Right atrium auricular region (tissue), 2 donors: Measurements from ENCODE around the gene FAM124A. TPM values are rescaled to one million over a fixed set of nuclear protein-coding genes. Genes with fewer than 3 reads are reported as not detected.

Experiments
- DNase-seq: peaks from one replicate; pipeline ENCODE4 v3.0.0-alpha.2; 2019; ENCODE audit warnings: low spot score
- H3K27ac ChIP-seq, 2 donors: fragments of 200-600 bp; sonication (generic); 1 replicate in 1 of 2; 2 replicates in 1 of 2; pipeline ENCODE4 v1.5.1; 2016 to 2019
- H3K27me3 ChIP-seq, 2 donors: fragments of 200-600 bp; sonication (generic); one replicate each; pipeline versions ENCODE4 v1.5.1 to v1.6.0; 2017 to 2019
- H3K36me3 ChIP-seq: fragments of 200-600 bp; sonication (generic); one replicate; pipeline ENCODE4 v1.5.1; 2016
- H3K4me1 ChIP-seq, 2 donors: fragments of 200-600 bp; sonication (generic); one replicate each; pipeline versions ENCODE4 v1.5.1 to v1.6.0; 2017 to 2019
- H3K4me3 ChIP-seq, 2 donors: fragments of 200-600 bp; sonication (generic); 1 replicate in 1 of 2; 2 replicates in 1 of 2; pipeline ENCODE4 v1.5.1; 2017 to 2019; ENCODE audit warnings: mild to moderate bottlenecking in 1 of 2, moderate library complexity in 1 of 2
- H3K9me3 ChIP-seq, 2 donors: fragments of 200-600 bp; sonication (generic); one replicate each; pipeline ENCODE4 v1.5.1; 2019
- total RNA-seq, 2 donors: library from RNA; depleted of rRNA; stranded (reverse); fragments of >200 nt; gene quantifications; one replicate each; pipeline ENCODE4 v1.1.0, GENCODE V29; 2016
- TF ChIP-seq, protein P1 (sequence below), 2 donors: fragments of 200-600 bp; sonication (generic); IDR thresholded peaks; one replicate each; pipeline ENCODE4 v1.5.1; 2019; ENCODE audit warnings: antibody characterized with exemption in 2 of 2

Gene FAM124A
- total RNA-seq, 2 donors from 2014 or later = 8.0 to 8.6 TPM

DNA sequence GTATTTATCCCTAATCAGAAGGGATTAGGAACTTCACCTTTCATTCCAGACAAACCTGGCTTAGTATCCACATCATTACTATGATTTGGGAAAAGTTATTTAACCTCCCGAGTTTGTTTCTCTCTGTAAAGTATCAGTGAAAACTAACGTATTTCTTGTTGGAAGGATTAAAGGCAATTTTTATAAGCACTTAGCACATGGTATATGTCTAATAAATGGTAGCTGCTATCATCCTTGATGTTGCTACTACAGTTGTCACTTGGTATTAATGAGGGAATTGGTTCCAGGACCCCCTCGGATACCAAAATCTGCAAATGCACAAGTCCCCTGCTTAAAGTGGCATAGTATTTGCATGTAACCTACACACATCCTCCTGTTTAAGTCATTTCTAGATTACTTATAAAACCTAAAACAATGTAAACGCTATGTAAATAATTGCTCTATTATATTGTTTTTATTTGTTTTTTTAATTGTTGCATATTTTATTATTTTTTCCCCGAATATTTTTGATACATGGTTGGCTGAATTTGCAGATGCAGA is 42.7 kb upstream of the FAM124A start:
- H3K4me3 ChIP-seq = no peak overlapping the region
- no peaks in the 10 kb centered on the region for H3K9me3 ChIP-seq
- TF ChIP-seq, protein P1, sequence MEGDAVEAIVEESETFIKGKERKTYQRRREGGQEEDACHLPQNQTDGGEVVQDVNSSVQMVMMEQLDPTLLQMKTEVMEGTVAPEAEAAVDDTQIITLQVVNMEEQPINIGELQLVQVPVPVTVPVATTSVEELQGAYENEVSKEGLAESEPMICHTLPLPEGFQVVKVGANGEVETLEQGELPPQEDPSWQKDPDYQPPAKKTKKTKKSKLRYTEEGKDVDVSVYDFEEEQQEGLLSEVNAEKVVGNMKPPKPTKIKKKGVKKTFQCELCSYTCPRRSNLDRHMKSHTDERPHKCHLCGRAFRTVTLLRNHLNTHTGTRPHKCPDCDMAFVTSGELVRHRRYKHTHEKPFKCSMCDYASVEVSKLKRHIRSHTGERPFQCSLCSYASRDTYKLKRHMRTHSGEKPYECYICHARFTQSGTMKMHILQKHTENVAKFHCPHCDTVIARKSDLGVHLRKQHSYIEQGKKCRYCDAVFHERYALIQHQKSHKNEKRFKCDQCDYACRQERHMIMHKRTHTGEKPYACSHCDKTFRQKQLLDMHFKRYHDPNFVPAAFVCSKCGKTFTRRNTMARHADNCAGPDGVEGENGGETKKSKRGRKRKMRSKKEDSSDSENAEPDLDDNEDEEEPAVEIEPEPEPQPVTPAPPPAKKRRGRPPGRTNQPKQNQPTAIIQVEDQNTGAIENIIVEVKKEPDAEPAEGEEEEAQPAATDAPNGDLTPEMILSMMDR (IDR thresholded peaks at IDR 0.05) = no peak
- no peak for DNase-seq
- no peaks in the 10 kb centered on the region for H3K36me3 ChIP-seq
- H3K27ac ChIP-seq = no peak overlapping the region
- no peaks in the 10 kb centered on the region for H3K4me1 ChIP-seq
- H3K27me3 ChIP-seq = no peaks in the 10 kb centered on the region

DNA sequence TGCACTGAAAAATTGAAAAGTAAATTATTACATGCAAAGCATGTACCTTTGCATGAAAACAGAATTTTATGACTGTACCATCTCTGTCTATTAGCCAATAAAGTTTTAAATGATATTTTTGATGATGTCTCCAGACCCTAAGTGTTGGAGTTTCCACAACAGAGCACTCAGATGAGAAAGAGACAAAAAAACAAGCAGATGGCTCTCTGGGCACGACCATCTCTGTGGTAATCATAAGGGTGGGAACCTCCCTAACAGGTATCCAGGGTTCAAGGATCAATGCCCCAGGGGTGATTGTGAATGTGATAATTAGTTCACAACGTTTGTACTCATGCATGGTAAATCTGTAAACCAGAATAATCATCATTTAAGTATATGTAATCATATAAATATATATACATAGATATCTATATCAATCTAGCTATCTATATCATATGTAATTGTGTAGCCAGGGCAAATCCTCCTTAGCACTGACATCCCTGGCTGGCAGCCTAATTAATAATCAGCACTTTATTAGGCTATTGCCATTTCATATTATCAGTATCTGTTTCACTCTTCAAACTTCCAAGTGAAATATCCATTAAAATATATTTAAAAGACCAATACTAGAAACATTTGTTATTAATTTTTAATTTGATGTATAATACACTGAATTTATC is 41.2 kb upstream of the FAM124A start:
- H3K4me1 ChIP-seq = no peaks in the 10 kb centered on the region
- no peak overlapping the region for H3K27ac ChIP-seq
- H3K36me3 ChIP-seq = no peaks in the 10 kb centered on the region
- no peaks in the 10 kb centered on the region for H3K9me3 ChIP-seq
- H3K27me3 ChIP-seq = no peaks in the 10 kb centered on the region
- DNase-seq = no peak
- TF ChIP-seq, protein P1 (IDR thresholded peaks at IDR 0.05) = no peak
- H3K4me3 ChIP-seq = no peak overlapping the region

DNA sequence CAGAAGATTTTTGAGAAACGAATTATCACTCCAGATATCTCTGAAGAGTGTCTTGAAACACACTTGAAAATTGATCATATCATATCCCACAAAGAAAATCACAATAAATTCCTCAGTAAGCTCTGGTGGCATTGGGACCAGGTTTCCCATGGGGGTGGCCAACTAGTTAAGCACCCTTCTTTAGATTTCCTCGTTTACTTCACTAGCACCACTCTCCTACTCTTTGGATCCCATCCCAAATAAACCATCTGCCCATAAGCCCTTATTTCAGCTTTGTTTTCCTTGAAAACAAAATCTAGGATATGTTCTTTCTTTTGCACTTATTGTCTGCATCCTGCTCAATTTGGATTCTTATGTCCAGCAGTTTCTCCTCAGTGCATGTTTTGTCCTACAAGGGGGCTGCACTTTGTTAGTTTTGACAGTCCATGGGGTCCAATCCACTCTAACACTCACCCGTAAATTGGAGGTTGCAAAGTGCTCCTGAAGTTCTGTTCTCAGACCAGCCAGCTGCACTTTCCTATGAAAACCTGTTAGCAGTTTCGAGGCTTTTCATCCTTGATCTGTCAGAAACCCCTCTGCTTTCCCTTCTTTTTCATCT is 40.3 kb upstream of the FAM124A start:
- TF ChIP-seq, protein P1 (IDR thresholded peaks at IDR 0.05) = no peak

DNA sequence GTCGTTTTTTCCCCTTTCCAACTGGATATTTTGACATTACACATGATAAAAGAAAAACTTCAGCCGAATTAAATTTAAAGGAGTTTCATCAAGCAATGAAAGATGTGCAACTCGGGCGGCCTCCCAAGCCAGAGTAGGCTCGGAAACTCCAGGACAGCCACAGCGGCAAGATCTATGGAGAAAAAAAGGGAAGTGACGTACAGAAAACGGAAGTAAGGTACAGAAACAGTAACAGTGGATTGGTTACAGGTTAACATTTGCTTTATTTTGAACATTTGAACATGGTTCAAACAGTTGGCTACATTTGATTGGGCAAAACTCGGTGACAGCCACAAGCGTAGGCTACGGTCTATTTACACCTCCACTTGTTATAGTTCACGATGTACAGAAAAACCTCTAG is 30.5 kb upstream of the FAM124A start:
- Histone ChIP-seq H3K4me1 (no peaks in the 10 kb centered on the region), H3K36me3 (no peaks in the 10 kb centered on the region), H3K9me3 (no peaks in the 10 kb centered on the region), H3K27ac (no peak overlapping the region), H3K4me3 (no peak overlapping the region), H3K27me3 (no peaks in the 10 kb centered on the region)
- TF ChIP-seq, protein P1 (IDR thresholded peaks at IDR 0.05) = no peak
- DNase-seq = no peak

More for the DNA sequence above, 40.3 kb upstream of the FAM124A start:
- H3K27ac ChIP-seq = no peak overlapping the region
- no peak for DNase-seq
- no peak overlapping the region for H3K4me3 ChIP-seq
- H3K36me3 ChIP-seq = no peaks in the 10 kb centered on the region
- H3K27me3 ChIP-seq = no peaks in the 10 kb centered on the region
- H3K9me3 ChIP-seq = no peaks in the 10 kb centered on the region
- no peaks in the 10 kb centered on the region for H3K4me1 ChIP-seq

DNA sequence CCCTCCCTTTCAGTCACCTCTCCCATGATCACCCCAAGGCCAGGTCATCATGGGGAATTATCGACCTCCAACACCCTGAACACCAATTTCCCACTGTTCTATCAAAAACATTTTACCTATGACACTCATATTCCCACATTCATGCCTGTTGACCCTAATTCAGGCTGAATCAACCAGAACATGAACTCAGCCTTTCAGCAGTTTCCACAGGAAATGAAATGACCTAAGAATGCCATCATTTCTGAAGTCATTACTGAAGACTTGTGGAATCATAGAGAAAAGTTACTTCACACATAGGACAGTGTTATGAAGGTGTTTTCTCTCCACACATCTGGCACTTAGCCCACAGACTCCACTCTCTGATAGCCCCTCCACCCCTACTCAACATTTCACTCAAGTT is 29.9 kb upstream of the FAM124A start:
- TF ChIP-seq, protein P1 (IDR thresholded peaks at IDR 0.05) = no peak
- Histone ChIP-seq H3K4me3 (no peak overlapping the region), H3K9me3 (no peaks in the 10 kb centered on the region), H3K36me3 (no peaks in the 10 kb centered on the region), H3K4me1 (no peaks in the 10 kb centered on the region), H3K27ac (no peak overlapping the region), H3K27me3 (no peaks in the 10 kb centered on the region)
- DNase-seq = no peak
